Activated naive CD4-positive, alpha-beta T cell treated with anti-CD3 and anti-CD28 coated beads, Interleukin-2, amount 50 U/mL, for 24 hours (primary cell): ENCODE results near the gene DHRS3.
A peak's percentile ranks its signal among the peaks of the same experiment; 100 is the strongest.
"Not testable (repeated sequence)": the region's sequence is repeated elsewhere in the genome, so short reads cannot be mapped to it uniquely, and the experiment has no call there.

Experiments
- H3K27ac Mint-ChIP-seq: one replicate; pipeline ENCODE4 v1.8.0; 2021; ENCODE audit warnings: mild to moderate bottlenecking, mixed read lengths
- H3K27me3 Mint-ChIP-seq: one replicate; pipeline ENCODE4 v1.8.0; 2021; ENCODE audit warnings: mixed read lengths
- H3K36me3 Mint-ChIP-seq: one replicate; pipeline ENCODE4 v1.8.0; 2021; ENCODE audit warnings: mixed read lengths
- H3K4me1 Mint-ChIP-seq: one replicate; pipeline ENCODE4 v1.8.0; 2021; ENCODE audit warnings: mixed read lengths
- H3K4me3 Mint-ChIP-seq: one replicate; pipeline ENCODE4 v1.8.0; 2021; ENCODE audit warnings: mild to moderate bottlenecking, mixed read lengths
- H3K9me3 Mint-ChIP-seq: one replicate; pipeline ENCODE4 v1.8.0; 2021; ENCODE audit warnings: mixed read lengths

Gene DHRS3, protein sequence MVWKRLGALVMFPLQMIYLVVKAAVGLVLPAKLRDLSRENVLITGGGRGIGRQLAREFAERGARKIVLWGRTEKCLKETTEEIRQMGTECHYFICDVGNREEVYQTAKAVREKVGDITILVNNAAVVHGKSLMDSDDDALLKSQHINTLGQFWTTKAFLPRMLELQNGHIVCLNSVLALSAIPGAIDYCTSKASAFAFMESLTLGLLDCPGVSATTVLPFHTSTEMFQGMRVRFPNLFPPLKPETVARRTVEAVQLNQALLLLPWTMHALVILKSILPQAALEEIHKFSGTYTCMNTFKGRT

DNA sequence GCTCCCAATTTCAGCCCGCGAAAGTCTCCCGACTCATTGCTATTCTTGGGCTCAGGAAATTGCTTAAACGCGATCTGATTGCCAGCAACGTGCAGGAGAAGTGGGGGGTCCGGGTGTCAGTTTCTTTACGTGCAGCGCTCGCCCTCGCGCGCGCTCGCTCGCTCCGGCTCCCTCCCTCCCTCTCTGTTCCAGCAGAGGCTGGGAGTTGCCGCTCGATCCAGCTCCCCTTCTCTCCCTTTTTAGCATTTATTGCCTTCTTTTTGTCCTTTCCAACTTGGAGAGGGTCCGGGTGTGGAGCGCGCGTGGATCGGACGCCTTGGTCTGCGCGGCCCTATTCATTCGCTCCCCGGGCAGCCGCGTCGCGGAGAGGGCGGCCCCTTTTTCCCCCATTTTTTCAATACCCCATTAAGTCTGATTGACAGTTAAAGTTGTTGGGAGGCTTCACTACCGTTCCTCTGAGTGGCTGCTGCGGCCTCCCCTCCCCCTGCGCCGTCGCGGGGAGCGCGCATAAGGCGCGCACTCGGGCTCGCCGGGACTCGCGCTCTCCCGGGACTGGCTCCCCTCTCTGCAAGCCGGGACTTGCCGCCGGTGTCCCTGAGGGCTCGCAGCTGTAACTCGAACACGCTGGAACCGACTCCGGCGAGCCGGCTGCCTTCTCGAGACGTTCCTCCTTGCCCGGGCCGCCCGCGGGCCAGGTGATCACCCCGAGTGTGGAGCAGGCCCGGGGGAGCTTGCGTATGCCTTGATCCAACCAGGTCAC lies at the start of gene DHRS3:
Gene DHRS3, minus strand, starts transcription at position 310 of the 760 bp plus-strand sequence. CDS start 862 bp downstream, outside the sequence.
- no peaks in the 10 kb centered on the region for H3K9me3 Mint-ChIP-seq

DNA sequence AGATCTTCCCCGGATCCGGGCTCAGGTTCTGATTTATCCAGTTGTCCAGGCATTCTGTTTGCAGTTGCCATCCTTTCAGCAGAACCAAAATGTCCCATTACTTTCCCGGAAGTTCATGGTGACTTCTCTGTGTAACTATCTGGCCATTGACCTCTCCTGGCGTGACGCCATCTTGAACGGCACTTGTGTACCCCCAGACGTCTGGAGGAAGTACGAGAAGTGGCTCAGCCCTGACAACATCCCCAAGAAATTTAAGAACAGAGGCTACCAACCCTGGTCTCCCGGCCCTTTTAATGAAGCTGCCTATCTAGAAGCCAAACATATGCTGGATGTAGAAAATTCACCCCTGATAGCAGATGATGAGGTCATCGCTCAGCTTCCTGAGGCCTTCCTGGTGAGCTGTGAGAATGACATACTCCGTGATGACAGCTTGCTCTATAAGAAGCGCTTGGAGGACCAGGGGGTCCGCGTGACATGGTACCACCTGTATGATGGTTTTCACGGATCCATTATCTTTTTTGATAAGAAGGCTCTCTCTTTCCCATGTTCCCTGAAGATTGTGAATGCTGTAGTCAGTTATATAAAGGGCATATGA lies 48.2 kb upstream of the DHRS3 start:
- H3K27ac Mint-ChIP-seq: no peak overlapping the region
- H3K4me1 Mint-ChIP-seq: no peaks in the 10 kb centered on the region
- no peak overlapping the region for H3K4me3 Mint-ChIP-seq
- H3K36me3 Mint-ChIP-seq: no peaks in the 10 kb centered on the region
- H3K27me3 Mint-ChIP-seq: no peaks in the 10 kb centered on the region
- H3K9me3 Mint-ChIP-seq: no peaks in the 10 kb centered on the region

More for the DNA sequence above, at the start of gene DHRS3:
- Mint-ChIP-seq H3K27me3 (no peaks in the 10 kb centered on the region), H3K27ac (peak within 1 kb of the TSS; percentile 95), H3K4me1 (peaks cover 50% of the 10 kb centered on the region), H3K36me3 (peaks cover 2% of the 10 kb centered on the region), H3K4me3 (peak within 1 kb of the TSS; percentile 98)

DNA sequence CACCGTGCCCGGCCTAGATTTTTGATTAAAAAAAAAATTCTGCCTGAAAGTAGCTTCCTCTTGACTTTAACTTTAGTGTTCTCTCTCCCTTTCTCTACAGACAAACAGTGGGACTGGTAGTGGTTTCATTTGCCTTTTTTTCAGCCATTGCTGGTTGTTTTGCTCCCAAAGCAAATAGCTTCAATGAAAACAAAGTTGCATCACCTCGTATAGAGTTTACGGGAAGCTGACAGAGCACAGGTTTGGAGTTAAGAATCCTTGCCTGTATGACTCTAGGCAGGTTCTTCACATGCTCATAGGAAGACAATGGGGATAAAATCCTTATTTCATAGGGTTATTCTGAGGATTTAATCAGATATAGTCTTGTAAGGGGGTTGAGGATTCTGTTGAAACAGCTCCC lies 47.5 kb upstream of the DHRS3 start:
- Mint-ChIP-seq H3K36me3 (no peaks in the 10 kb centered on the region), H3K4me3 (no peak overlapping the region), H3K4me1 (no peaks in the 10 kb centered on the region), H3K9me3 (no peaks in the 10 kb centered on the region), H3K27ac (no peak overlapping the region), H3K27me3 (no peaks in the 10 kb centered on the region)

DNA sequence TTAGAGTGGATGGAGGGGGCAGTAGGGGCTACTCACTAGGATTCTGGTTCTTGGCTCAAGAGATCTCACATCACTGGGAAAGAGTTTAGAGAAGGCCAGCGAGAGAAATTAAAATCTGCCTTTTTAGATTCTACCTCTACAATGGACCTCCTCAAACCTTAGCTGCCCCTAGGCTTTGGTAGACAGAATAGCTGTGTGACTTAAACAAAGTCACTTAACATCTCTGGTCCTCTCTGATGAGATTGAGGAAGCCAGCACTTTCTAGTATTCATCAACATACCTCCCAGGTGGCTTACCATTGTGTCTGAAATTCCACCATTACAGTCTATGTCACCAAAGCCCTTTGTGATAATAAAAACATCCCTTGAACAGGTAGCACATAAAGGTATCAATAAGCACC lies 44.5 kb upstream of the DHRS3 start:
- H3K27me3 Mint-ChIP-seq: no peaks in the 10 kb centered on the region
- H3K9me3 Mint-ChIP-seq: no peaks in the 10 kb centered on the region
- H3K27ac Mint-ChIP-seq: no peak overlapping the region
- H3K36me3 Mint-ChIP-seq: no peaks in the 10 kb centered on the region
- H3K4me1 Mint-ChIP-seq: peaks cover 5% of the 10 kb centered on the region
- no peak overlapping the region for H3K4me3 Mint-ChIP-seq

DNA sequence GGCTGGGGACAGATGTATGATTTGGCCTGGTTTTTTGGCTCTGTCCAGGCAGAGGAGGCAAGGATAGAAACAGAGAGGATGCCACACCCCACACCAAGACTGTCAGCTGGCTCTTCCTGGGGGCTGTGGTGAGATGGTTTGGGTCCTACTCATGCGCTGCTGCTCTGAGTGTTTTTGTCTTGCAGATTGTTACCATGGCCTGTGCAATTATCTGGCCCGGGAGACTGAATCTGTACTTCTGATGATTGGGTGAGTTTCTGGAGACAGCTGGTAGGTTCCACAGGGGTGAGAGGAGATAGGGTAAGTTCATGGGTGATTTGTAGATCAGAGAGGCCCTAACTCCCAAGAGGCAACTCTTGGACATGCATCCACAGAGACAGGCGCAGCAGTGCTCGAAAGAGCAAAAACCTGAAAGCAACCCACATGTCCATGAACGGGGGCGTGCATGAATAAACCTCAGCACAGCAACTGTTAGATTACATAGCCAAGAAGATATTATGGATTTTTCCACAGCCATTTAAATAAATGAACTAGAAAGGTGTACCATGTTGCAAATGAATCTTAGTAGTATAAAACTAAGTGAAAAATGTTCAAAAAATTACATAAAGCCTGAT lies 43.7 kb upstream of the DHRS3 start:
- H3K9me3 Mint-ChIP-seq: no peaks in the 10 kb centered on the region
- H3K4me1 Mint-ChIP-seq: peaks cover 5% of the 10 kb centered on the region
- no peak overlapping the region for H3K27ac Mint-ChIP-seq
- no peaks in the 10 kb centered on the region for H3K27me3 Mint-ChIP-seq
- H3K4me3 Mint-ChIP-seq: no peak overlapping the region
- H3K36me3 Mint-ChIP-seq: no peaks in the 10 kb centered on the region

DNA sequence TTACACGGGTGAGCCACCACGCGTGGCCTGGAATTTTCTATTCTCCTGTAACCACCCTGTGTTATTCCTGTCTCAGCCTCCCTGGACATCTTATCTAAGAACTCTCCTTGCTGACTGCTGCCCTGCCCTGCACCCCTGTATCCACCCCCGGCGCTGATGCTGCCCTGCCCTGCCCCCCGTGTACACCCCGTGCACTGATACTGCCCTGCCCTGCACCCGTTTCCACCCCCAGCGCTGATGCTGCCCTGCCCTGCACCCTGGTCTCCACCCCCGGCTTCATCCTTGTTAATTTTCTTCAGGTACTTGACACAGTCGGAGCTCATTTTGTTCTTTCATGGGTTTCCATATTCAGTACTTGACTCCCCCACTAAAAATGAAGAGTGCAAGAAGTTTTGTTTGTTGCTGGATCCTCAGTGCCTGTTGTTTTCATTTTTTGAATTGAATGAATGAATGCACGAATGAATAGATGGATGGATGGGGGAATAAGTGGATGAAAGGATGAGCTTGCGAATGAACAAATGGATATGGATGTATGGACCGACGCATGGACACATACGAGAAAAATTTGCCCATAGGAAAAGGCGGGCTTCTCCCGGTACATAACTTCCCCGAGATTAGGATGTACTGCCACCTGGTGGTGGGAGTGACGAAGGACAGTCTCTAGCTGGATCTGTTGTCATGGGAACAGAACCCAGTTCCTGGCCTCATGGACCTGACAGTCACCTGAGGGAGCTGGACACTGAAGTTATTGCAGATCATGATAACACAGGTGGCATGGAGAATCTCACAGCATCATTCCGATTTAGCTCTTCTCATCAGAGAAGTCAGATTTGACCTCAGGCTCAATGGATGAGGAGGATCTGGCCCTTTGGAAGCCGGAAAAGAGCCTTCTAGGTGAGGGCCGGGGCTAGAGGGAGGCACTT lies 40.8 kb upstream of the DHRS3 start:
- H3K9me3 Mint-ChIP-seq: no peaks in the 10 kb centered on the region
- H3K27ac Mint-ChIP-seq: no peak overlapping the region

DNA sequence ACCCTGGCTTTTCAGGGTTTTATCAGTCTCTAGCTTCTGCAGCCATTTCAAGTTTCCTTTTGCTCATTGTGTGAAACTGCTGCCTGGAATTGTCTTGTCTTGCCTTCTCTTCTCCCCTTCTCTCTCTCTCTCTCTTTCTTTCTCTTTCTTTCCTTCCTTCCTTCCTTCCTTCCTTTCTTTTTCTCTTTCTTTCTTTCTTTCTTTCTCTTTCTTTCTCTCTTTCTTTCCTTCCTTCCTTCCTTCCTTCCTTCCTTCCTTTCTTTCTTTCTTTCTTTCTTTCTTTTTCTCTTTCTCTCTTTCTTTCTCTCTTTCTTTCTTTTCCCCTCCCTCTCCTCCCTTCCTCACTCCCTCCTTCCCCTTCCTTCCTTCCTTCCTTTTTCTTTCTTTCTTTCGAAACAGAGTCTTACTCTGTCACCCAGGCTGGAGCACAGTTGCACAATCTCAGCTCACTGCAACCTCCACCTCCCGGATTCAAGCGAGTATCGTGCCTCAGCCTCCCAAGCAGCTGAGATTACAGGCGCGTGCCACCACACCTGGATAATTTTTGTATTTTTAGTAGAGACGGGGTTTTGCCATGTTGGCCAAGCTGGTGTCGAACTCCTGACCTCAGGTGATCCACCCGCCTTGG lies 40.0 kb upstream of the DHRS3 start:
- H3K4me1 Mint-ChIP-seq, H3K27me3 Mint-ChIP-seq, H3K27ac Mint-ChIP-seq, H3K9me3 Mint-ChIP-seq, H3K4me3 Mint-ChIP-seq, H3K36me3 Mint-ChIP-seq: not testable (repeated sequence)

More for the DNA sequence above, 40.8 kb upstream of the DHRS3 start:
- Mint-ChIP-seq H3K4me1 (peaks cover 5% of the 10 kb centered on the region), H3K4me3 (peak overlapping the region; percentile 67), H3K27me3 (no peaks in the 10 kb centered on the region), H3K36me3 (no peaks in the 10 kb centered on the region)

DNA sequence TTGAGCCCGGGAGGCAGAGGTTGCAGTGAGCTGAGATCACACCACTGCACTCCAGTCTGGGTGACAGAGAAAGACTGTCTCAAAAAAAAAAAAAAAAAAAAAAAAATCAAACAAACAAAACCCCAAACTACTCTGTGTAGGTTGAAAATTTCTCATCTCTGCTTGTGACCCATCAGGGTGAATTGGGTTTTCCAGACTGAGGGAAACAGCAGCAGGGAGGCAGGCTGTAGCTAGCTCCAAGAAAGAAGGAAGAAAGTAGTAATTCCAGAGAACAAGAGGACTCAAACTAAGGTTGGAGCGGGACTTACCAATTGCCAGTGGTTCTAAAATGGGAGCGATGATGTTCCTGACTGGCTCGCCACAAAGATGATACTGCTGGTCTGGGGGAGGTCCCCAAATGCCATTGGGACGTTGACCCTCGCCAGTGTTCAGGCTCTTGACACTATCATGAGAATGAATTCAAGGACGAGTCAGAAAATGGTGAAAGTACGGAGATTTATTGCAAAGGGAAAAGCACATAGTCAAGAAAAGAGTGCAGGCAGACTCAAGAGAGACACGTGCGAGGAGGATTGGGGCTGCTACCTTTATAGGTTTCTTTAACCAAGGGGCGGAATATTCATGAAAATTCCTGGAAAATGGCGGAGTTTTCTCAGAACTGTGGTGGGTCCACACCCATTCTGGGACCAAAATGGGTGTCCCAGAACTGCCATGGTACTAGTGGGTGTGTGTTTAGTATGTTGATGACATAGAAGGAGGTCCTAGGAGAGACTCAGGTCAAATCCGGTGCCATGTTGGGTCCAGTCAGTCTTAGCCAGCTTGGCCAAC lies 39.3 kb upstream of the DHRS3 start:
- no peaks in the 10 kb centered on the region for H3K27me3 Mint-ChIP-seq
- H3K36me3 Mint-ChIP-seq: no peaks in the 10 kb centered on the region
- peaks cover 5% of the 10 kb centered on the region for H3K4me1 Mint-ChIP-seq
- H3K27ac Mint-ChIP-seq: no peak overlapping the region
- no peaks in the 10 kb centered on the region for H3K9me3 Mint-ChIP-seq
- H3K4me3 Mint-ChIP-seq: no peak overlapping the region

DNA sequence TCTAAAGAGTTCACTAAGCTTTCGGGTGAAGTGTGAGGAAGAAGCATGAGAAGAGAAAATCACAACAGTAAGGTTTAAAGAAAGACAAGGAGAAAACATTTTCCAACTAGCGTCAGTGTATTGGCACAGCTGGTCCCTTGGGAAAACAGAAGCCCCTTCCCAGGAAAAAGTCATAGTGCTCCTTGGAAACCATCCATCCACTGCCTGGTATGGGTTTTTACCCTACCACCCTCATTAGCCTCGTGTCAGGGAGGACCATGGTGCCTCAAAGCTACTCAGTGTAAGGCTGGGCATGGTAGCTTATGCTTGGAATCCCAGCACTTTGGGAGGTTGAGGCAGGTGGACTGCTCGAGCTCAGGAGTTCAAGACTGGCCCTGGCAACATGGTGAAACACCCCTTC lies 38.6 kb upstream of the DHRS3 start:
- Mint-ChIP-seq H3K27ac (no peak overlapping the region), H3K36me3 (no peaks in the 10 kb centered on the region), H3K4me3 (no peak overlapping the region), H3K4me1 (peaks cover 5% of the 10 kb centered on the region), H3K9me3 (no peaks in the 10 kb centered on the region), H3K27me3 (no peaks in the 10 kb centered on the region)

DNA sequence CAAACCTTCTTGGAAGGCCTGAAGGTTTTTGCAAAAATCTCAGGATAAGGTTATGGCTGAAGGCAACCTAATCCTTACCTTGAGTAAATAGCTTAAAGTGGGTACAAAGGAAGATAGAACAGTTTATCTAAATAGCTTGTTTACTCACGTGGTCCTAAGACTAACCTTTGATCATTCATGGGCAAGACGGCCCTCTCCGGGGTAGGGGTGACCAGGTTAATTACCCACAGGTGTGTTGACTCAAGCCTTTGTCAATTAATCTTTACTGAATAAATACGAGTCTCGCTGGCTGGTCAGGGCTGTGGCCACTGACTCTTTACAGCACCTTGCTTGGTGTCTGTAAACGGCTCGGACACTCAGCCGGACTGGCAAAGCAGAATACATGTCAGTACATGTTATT lies 36.6 kb upstream of the DHRS3 start:
- no peak overlapping the region for H3K27ac Mint-ChIP-seq
- peaks cover 5% of the 10 kb centered on the region for H3K4me1 Mint-ChIP-seq
- H3K27me3 Mint-ChIP-seq: no peaks in the 10 kb centered on the region

DNA sequence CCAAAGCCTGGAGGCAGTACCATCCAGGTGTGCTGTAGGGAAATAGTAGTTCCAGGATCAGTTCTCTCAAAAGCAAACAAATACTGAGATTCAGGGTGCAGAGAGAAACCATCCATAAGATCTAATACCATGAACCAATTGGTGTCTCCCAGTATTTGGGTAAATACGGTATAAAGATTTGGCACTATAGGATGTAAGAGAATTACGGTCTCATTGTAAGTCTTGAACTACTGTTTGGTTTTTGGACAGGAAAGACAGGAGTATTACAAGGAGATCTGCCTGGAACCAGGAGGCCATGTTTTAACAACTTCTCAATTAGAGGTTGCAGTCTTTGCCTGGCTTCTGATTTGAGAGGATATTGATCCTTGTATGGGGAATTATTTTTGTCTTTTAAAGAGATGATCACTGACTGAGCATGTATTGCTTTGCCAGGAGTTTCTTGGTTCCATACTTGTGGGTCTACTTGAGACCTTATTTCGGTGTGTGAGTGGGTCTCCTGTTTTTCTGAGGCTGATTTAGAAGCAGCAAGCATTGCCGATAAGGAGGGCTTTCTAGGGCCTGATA lies 36.1 kb upstream of the DHRS3 start:
- H3K27ac Mint-ChIP-seq: no peak overlapping the region
- no peaks in the 10 kb centered on the region for H3K36me3 Mint-ChIP-seq
- H3K4me3 Mint-ChIP-seq: no peak overlapping the region
- H3K9me3 Mint-ChIP-seq: no peaks in the 10 kb centered on the region
- H3K4me1 Mint-ChIP-seq: peaks cover 5% of the 10 kb centered on the region
- no peaks in the 10 kb centered on the region for H3K27me3 Mint-ChIP-seq

More for the DNA sequence above, 36.6 kb upstream of the DHRS3 start:
- Mint-ChIP-seq H3K36me3 (no peaks in the 10 kb centered on the region), H3K4me3 (no peak overlapping the region), H3K9me3 (no peaks in the 10 kb centered on the region)

DNA sequence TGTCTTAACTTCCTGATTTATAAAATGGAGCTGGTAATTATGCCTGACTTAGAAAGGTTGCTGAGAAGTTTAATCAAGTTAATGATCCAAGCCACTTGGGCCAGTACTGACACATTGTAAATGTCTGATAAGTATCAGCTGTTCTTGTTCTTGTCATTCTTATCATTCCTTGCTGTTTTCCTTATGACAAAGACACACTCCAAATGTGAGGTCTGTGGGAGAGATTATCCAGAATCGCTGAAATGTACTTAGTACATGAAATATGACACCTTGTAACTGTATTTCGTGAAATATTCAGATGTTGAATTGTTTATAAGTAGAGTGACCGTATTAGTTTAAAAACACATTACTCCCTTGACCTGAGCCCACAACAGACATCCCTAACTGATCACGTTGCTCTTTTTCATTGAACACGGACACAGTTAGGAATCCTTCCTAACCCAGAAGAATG lies 32.0 kb upstream of the DHRS3 start:
- no peaks in the 10 kb centered on the region for H3K9me3 Mint-ChIP-seq
- H3K27ac Mint-ChIP-seq: no peak overlapping the region
- no peaks in the 10 kb centered on the region for H3K4me1 Mint-ChIP-seq
- no peaks in the 10 kb centered on the region for H3K27me3 Mint-ChIP-seq
- no peaks in the 10 kb centered on the region for H3K36me3 Mint-ChIP-seq
- no peak overlapping the region for H3K4me3 Mint-ChIP-seq

DNA sequence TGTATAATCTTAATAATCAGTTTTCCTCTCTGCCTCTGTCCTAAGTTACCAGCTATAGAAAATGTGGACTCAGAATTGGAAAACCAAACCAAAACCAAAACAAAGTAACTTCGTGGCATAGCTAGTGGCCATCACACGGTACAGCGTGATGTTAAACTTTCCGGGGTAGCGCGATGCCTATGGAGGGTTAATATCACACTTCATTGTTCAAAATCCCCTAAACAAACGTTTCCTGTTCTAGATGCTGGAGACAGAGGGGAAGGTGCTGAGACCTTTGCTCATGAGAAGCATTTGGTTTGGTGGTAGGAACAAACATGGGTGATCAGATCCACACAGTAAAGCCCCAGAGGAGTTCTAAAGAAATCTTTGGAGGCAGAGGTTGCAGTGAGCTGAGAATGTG lies 30.7 kb upstream of the DHRS3 start:
- Mint-ChIP-seq H3K9me3 (no peaks in the 10 kb centered on the region), H3K27ac (no peak overlapping the region), H3K4me1 (no peaks in the 10 kb centered on the region), H3K27me3 (no peaks in the 10 kb centered on the region), H3K4me3 (no peak overlapping the region), H3K36me3 (no peaks in the 10 kb centered on the region)

DNA sequence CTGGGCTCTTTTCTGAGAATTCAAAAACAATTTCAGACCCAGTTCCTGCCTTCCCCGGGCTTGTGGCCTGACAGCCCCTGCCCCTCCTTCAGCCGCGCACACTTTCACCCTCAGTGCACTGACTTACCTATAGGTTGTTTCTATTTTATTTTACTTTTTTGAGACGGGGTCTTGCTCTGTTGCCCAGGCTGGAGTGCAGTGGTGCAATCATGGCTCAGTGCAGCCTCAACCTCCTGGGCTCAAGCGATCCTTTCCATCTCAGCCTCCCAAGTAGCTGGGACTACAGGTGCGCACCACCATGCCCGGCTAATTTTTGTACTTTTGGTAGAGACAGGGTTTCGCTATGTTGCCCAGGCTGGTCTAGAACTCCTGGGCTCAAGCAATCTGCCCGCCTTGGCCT lies 27.4 kb upstream of the DHRS3 start:
- H3K36me3 Mint-ChIP-seq, H3K27me3 Mint-ChIP-seq, H3K9me3 Mint-ChIP-seq, H3K4me1 Mint-ChIP-seq, H3K4me3 Mint-ChIP-seq: not testable (repeated sequence)
- peak overlapping the region; percentile 84 for H3K27ac Mint-ChIP-seq
